GM23248 (cell line): Measurements from ENCODE around the gene GCG.

Experiments
- EZH2 ChIP-seq: fragments of 200-600 bp; sonication (generic); IDR thresholded peaks from 2 replicates; pipeline ENCODE4 v1.6.1; 2018; ENCODE audit warnings: antibody characterized with exemption, mild to moderate bottlenecking; ENCODE audit not compliant: insufficient read depth, poor library complexity, severe bottlenecking
- EZH2phosphoT487 ChIP-seq: fragments of 200-600 bp; sonication (generic); IDR thresholded peaks from 2 replicates; pipeline ENCODE4 v1.6.1; 2018; ENCODE audit warnings: antibody characterized with exemption, moderate library complexity, mild to moderate bottlenecking, low read depth; ENCODE audit not compliant: insufficient read depth

GRCh38 chr2:162198239-162198638, 46.2 kb upstream of the GCG start:
- TF ChIP-seq EZH2 (no peak), EZH2phosphoT487 (no peak)
